ENCODE data around the gene NDUFB3. TPM values are rescaled to one million over a fixed set of nuclear protein-coding genes. Genes with fewer than 3 reads are reported as not detected.
A peak's percentile ranks its signal among the peaks of the same experiment; 100 is the strongest.

Gene NDUFB3
- total and polyA plus RNA-seq, 2 donors (not counting 1 experiment from before 2014, with no cell fraction given): 13.0 to 44.7 TPM

DNA sequence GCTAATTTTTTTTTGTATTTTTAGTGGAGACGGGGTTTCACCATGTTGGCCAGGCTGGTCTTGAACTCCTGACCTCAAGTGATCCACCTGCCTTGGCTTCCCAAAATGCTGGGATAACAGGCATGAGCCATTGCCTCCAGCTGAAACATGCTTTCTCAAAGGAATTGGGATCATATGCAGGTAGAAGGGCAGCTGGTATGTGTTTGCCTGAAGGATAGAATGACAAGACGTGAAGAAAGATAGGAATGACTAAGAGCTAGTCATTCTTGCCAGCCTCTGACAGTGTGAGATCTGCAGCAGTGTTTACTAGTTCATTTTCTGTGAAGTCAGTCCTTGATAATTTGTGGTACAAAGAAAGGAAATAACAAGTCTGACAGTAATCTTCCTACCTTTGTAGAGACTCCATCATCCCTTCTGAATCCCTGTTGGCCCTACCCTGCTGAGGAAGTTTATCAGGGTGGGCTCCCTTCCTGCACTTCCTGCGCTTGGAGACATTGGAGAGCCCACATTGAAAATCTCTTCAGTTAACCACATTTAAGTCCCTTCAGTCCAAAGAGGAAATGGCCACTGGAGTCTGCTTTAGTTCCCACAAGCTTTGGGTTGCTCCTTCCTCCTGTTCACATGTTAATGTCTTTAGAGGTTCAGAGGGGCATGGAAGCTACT lies 58.9 kb downstream of the NDUFB3 start:
- POLR2A ChIA-PET: interaction anchor here (2.5 kb wide), 1 partner anchor 14 kb away, joined by 16 read pairs; the partner anchor contains the start of gene CFLAR

DNA sequence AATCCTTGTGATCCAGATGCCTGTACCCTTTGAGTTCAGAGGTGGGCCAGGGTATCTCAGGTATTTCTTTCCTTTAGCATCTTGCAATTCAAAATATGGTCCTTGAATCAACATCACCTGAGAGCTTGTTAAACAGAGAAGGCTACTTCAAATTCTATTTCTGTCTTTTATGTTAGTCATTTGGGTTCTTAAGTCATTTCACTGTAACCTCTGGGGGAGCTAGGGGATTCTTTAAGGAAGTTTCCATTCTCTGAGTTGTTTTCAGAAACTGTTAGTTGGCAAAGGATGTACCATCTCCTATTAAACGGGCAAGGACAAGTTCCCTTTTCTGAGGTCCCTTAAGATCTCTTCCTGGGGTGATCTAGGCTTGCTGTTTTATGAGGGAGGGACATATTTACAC lies 60.7 kb downstream of the NDUFB3 start:
- Histone ChIP-seq H3K4me1 (ENCODE audit: control insufficient read depth in 2 of 2, insufficient read depth in 2 of 2, low read length in 2 of 2) (peaks cover 45 to 48% of the 10 kb centered on the region in 2 donors), H3K9me3 (ENCODE audit: control extremely low read depth in 1 of 3, control insufficient read depth in 2 of 3, insufficient read depth in 1 of 3, low read length in 2 of 3) (no peaks in the 10 kb centered on the region), H4K20me1 (ENCODE audit: control insufficient read depth, insufficient read depth, low read length, poor library complexity, severe bottlenecking) (peaks cover 6% of the 10 kb centered on the region), H3K79me2 (ENCODE audit: control insufficient read depth, insufficient read depth, low read length) (peaks cover 82% of the 10 kb centered on the region), H3K9ac (ENCODE audit: low read length) (no peak overlapping the region), H3K27ac (ENCODE audit: low read length in 2 of 2) (peak overlapping the region; percentile 11 to 54), H2AFZ (ENCODE audit: insufficient read depth, low read depth, low read length, poor library complexity, severe bottlenecking) (no peak overlapping the region), H3K4me3 (ENCODE audit: control extremely low read depth in 1 of 5, extremely low read depth in 1 of 5, insufficient read depth in 1 of 5, low read depth in 2 of 5, low read length in 4 of 5) (no peak overlapping the region), H3K36me3 (replicated peaks in 1 of 2; ENCODE audit: control extremely low read depth in 1 of 2, control insufficient read depth in 1 of 2, extremely low read depth in 1 of 2, insufficient read depth in 2 of 2, low read length in 1 of 2) (peaks cover 23 to 45% of the 10 kb centered on the region in 2 experiments), H3K4me2 (replicated peaks; ENCODE audit: low read depth, low read length, poor library complexity, severe bottlenecking) (no peak overlapping the region), H3K27me3 (replicated peaks in 1 of 4; ENCODE audit: control extremely low read depth in 1 of 4, control insufficient read depth in 3 of 4, insufficient read depth in 4 of 4, low read length in 3 of 4) (no peaks in the 10 kb centered on the region)
- H3K4me3 Mint-ChIP-seq: peak overlapping the region; percentile 54
- CTCF ChIA-PET: interaction anchor here (1.0 to 3.9 kb wide), 8 partner anchors 12 to 63 kb away, joined by 3 to 20 read pairs (median 5); no protein-coding TSS in a partner anchor
- peak; percentile 40 for DNase-seq
- POLR2A ChIA-PET: interaction anchor here (1.2 kb wide), 1 partner anchor 26 kb away, joined by 4 read pairs; no protein-coding TSS in a partner anchor
- peaks cover 60% of the 10 kb centered on the region for H3K4me1 Mint-ChIP-seq
- no peaks in the 10 kb centered on the region for H3K27me3 Mint-ChIP-seq
- intact Hi-C loops (cut with micrococcal nuclease): no loop called here
- H3K27ac Mint-ChIP-seq: peak overlapping the region; percentile 79
- no peaks in the 10 kb centered on the region for H3K9me3 Mint-ChIP-seq (ENCODE audit: insufficient read depth)
- WGBS (ENCODE audit: insufficient coverage): 0% methylated on average over 1 of the region's 1 CpG
- peak; percentile 50 for ATAC-seq (ENCODE audit: low read depth)
- no peak for TF ChIP-seq EZH2 (IDR thresholded peaks at IDR 0.05; ENCODE audit: borderline replicate concordance, insufficient read depth, low read depth, low read length, poor library complexity, severe bottlenecking)
- TF ChIP-seq, protein P1, sequence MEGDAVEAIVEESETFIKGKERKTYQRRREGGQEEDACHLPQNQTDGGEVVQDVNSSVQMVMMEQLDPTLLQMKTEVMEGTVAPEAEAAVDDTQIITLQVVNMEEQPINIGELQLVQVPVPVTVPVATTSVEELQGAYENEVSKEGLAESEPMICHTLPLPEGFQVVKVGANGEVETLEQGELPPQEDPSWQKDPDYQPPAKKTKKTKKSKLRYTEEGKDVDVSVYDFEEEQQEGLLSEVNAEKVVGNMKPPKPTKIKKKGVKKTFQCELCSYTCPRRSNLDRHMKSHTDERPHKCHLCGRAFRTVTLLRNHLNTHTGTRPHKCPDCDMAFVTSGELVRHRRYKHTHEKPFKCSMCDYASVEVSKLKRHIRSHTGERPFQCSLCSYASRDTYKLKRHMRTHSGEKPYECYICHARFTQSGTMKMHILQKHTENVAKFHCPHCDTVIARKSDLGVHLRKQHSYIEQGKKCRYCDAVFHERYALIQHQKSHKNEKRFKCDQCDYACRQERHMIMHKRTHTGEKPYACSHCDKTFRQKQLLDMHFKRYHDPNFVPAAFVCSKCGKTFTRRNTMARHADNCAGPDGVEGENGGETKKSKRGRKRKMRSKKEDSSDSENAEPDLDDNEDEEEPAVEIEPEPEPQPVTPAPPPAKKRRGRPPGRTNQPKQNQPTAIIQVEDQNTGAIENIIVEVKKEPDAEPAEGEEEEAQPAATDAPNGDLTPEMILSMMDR (IDR thresholded peaks at IDR 0.05): no peak

More for the DNA sequence above, 58.9 kb downstream of the NDUFB3 start:
- no peak overlapping the region for H3K4me3 ChIP-seq (ENCODE audit: control extremely low read depth in 1 of 5, extremely low read depth in 1 of 5, insufficient read depth in 1 of 5, low read depth in 2 of 5, low read length in 4 of 5)
- H4K20me1 ChIP-seq (ENCODE audit: control insufficient read depth, insufficient read depth, low read length, poor library complexity, severe bottlenecking): peaks cover 6% of the 10 kb centered on the region
- peak overlapping the region; percentile 60 for H3K4me3 Mint-ChIP-seq
- H3K27me3 Mint-ChIP-seq: no peaks in the 10 kb centered on the region
- H3K9me3 Mint-ChIP-seq (ENCODE audit: insufficient read depth): no peaks in the 10 kb centered on the region
- H3K79me2 ChIP-seq (ENCODE audit: control insufficient read depth, insufficient read depth, low read length): peaks cover 84% of the 10 kb centered on the region
- ATAC-seq (ENCODE audit: low read depth): no peak
- DNase-seq: peak; percentile 31
- TF ChIP-seq, protein P1 (IDR thresholded peaks at IDR 0.05): no peak
- TF ChIP-seq EZH2 (IDR thresholded peaks at IDR 0.05; ENCODE audit: borderline replicate concordance, insufficient read depth, low read depth, low read length, poor library complexity, severe bottlenecking): no peak
- H3K27ac ChIP-seq (ENCODE audit: low read length in 2 of 2): peak overlapping the region; percentile 24 to 45
- WGBS (ENCODE audit: insufficient coverage): 64% methylated on average over 3 of the region's 3 CpGs
- CTCF ChIA-PET: interaction anchor here (0.9 to 3.9 kb wide), 7 partner anchors 13 to 102 kb away, joined by 3 to 20 read pairs (median 4); partner anchors contain the start of gene CASP10
- H3K4me1 Mint-ChIP-seq: peaks cover 71% of the 10 kb centered on the region
- H3K27ac Mint-ChIP-seq: peak overlapping the region; percentile 82
- peaks cover 15 to 28% of the 10 kb centered on the region in 2 experiments for H3K36me3 ChIP-seq (replicated peaks in 1 of 2; ENCODE audit: control extremely low read depth in 1 of 2, control insufficient read depth in 1 of 2, extremely low read depth in 1 of 2, insufficient read depth in 2 of 2, low read length in 1 of 2)
- H3K4me1 ChIP-seq (ENCODE audit: control insufficient read depth in 2 of 2, insufficient read depth in 2 of 2, low read length in 2 of 2): peaks cover 63 to 67% of the 10 kb centered on the region in 2 donors
- no peak overlapping the region for H2AFZ ChIP-seq (ENCODE audit: insufficient read depth, low read depth, low read length, poor library complexity, severe bottlenecking)
- no peaks in the 10 kb centered on the region for H3K9me3 ChIP-seq (ENCODE audit: control extremely low read depth in 1 of 3, control insufficient read depth in 2 of 3, insufficient read depth in 1 of 3, low read length in 2 of 3)
- intact Hi-C loops (cut with micrococcal nuclease): no loop called here
- H3K4me2 ChIP-seq (replicated peaks; ENCODE audit: low read depth, low read length, poor library complexity, severe bottlenecking): peak overlapping the region; percentile 19
- H3K27me3 ChIP-seq (replicated peaks in 1 of 4; ENCODE audit: control extremely low read depth in 1 of 4, control insufficient read depth in 3 of 4, insufficient read depth in 4 of 4, low read length in 3 of 4): no peaks in the 10 kb centered on the region
- no peak overlapping the region for H3K9ac ChIP-seq (ENCODE audit: low read length)
